CD14-positive monocyte (primary cell): Measurements from ENCODE around the gene CTNND2. TPM values are rescaled to one million over a fixed set of nuclear protein-coding genes. Genes with fewer than 3 reads are reported as not detected.

Source experiments
- DNase-seq, 3 donors: peaks; one replicate each; pipeline ENCODE4 v3.0.0-alpha.2; 2011 to 2022
- H2AFZ ChIP-seq: 2 replicates; pipeline ENCODE4 v1.6.0; 2012; ENCODE audit warnings: mild to moderate bottlenecking, low read depth, low read length, inconsistent platforms; ENCODE audit not compliant: insufficient read depth, poor library complexity, severe bottlenecking
- H3K27ac ChIP-seq, 2 donors: 1 replicate in 1 of 2; 2 replicates in 1 of 2; pipeline ENCODE4 v1.5.1; 2012 to 2013; ENCODE audit warnings: low read length in 2 of 2, control low read depth in 1 of 2, inconsistent platforms in 1 of 2, low read depth in 1 of 2, mild to moderate bottlenecking in 1 of 2
- H3K27me3 ChIP-seq, 2 donors: one replicate each; pipeline versions ENCODE4 v1.6.0 to v1.6.1; 2011 to 2013; ENCODE audit warnings: low read length in 2 of 2; ENCODE audit not compliant: control insufficient read depth in 2 of 2, insufficient read depth in 2 of 2
- H3K36me3 ChIP-seq, 2 donors: replicated peaks in 1 of 2; 1 replicate in 1 of 2; 2 replicates in 1 of 2; pipeline versions ENCODE4 v1.5.1 to v1.6.1; 2012 to 2013; ENCODE audit warnings: low read length in 2 of 2, control low read depth in 1 of 2, inconsistent platforms in 1 of 2, mild to moderate bottlenecking in 1 of 2; ENCODE audit not compliant: insufficient read depth in 2 of 2, control insufficient read depth in 1 of 2
- H3K4me1 ChIP-seq, 2 donors: 1 replicate in 1 of 2; 2 replicates in 1 of 2; pipeline versions ENCODE4 v1.5.1 to v1.6.1; 2012 to 2013; ENCODE audit warnings: low read length in 2 of 2, control low read depth in 1 of 2, inconsistent platforms in 1 of 2, mild to moderate bottlenecking in 1 of 2, moderate library complexity in 1 of 2; ENCODE audit not compliant: insufficient read depth in 2 of 2, control insufficient read depth in 1 of 2
- H3K4me2 ChIP-seq: replicated peaks from 2 replicates; pipeline ENCODE3; 2012; ENCODE audit warnings: low read length, moderate library complexity, mild to moderate bottlenecking; ENCODE audit not compliant: poor library complexity, severe bottlenecking; ENCODE audit errors: extremely low read depth
- H3K4me3 ChIP-seq, 3 experiments: fragments of 200-600 bp in 1 of 3; sonication (generic) in 1 of 3; replicated peaks in 1 of 3; 1 replicate in 2 of 3; 2 replicates in 1 of 3; pipeline ENCODE4 v1.5.1; 2011 to 2013; ENCODE audit warnings: low read length in 3 of 3, mild to moderate bottlenecking in 3 of 3, control low read depth in 2 of 3, low read depth in 2 of 3, inconsistent platforms in 1 of 3, moderate library complexity in 1 of 3
- H3K79me2 ChIP-seq: 2 replicates; pipeline ENCODE4 v1.6.0; 2012; ENCODE audit warnings: mild to moderate bottlenecking, control low read depth, inconsistent platforms, low read length, moderate library complexity; ENCODE audit not compliant: insufficient read depth
- H3K9ac ChIP-seq: 2 replicates; pipeline ENCODE4 v1.6.0; 2017; ENCODE audit warnings: low read length, mild to moderate bottlenecking; ENCODE audit not compliant: insufficient read depth, poor library complexity, severe bottlenecking
- H3K9me3 ChIP-seq, 2 donors: replicated peaks in 1 of 2; 1 replicate in 1 of 2; 2 replicates in 1 of 2; pipeline versions ENCODE4 v1.5.1 to v1.6.1; 2012 to 2013; ENCODE audit warnings: low read length in 2 of 2, control low read depth in 1 of 2; ENCODE audit not compliant: control insufficient read depth in 1 of 2, insufficient read depth in 1 of 2
- H4K20me1 ChIP-seq: 2 replicates; pipeline ENCODE4 v1.6.0; 2012; ENCODE audit warnings: mild to moderate bottlenecking, low read length, control low read depth, moderate library complexity; ENCODE audit not compliant: insufficient read depth
- H3K27ac Mint-ChIP-seq, 7 donors: one replicate each; pipeline ENCODE4 v1.8.0; 2020; ENCODE audit warnings: mild to moderate bottlenecking in 7 of 7, mixed read lengths in 7 of 7, moderate library complexity in 6 of 7, inconsistent platforms in 2 of 7
- H3K27me3 Mint-ChIP-seq, 3 donors: one replicate each; pipeline ENCODE4 v1.8.0; 2021 to 2022; ENCODE audit warnings: low read depth in 3 of 3, mild to moderate bottlenecking in 3 of 3, mixed read lengths in 3 of 3, moderate library complexity in 3 of 3, inconsistent platforms in 1 of 3
- H3K36me3 Mint-ChIP-seq, 2 donors: one replicate each; pipeline ENCODE4 v1.8.0; 2020; ENCODE audit warnings: mixed read lengths in 2 of 2, inconsistent platforms in 1 of 2, mild to moderate bottlenecking in 1 of 2
- H3K4me1 Mint-ChIP-seq: one replicate; pipeline ENCODE4 v1.8.0; 2020; ENCODE audit warnings: mild to moderate bottlenecking, mixed read lengths
- H3K4me3 Mint-ChIP-seq, 2 donors: one replicate each; pipeline ENCODE4 v1.8.0; 2020; ENCODE audit warnings: mild to moderate bottlenecking in 2 of 2, mixed read lengths in 2 of 2, moderate library complexity in 1 of 2
- H3K9me3 Mint-ChIP-seq, 7 donors: one replicate each; pipeline ENCODE4 v1.8.0; 2020 to 2022; ENCODE audit warnings: mixed read lengths in 7 of 7, mild to moderate bottlenecking in 6 of 7, moderate library complexity in 6 of 7, inconsistent platforms in 2 of 7
- CTCF ChIP-seq: fragments of 200-600 bp; IDR thresholded peaks from one replicate; pipeline ENCODE4 v1.8.0; 2022; ENCODE audit warnings: antibody characterized with exemption, mild to moderate bottlenecking
- WGBS: methylation state at CpG from one replicate; pipeline ENCODE4 v1.1.5; 2013; ENCODE audit warnings: missing lambda C conversion rate; ENCODE audit not compliant: insufficient coverage; 5-methylcytosine and 5-hydroxymethylcytosine counted together
- intact Hi-C, 2 donors: fragments of 100-400 bp; cut with micrococcal nuclease; formaldehyde crosslinking; loops; one replicate each; pipeline versions ENCODE4 v1.15.0 to v1.15.1; 2023
- polyA plus RNA-seq, 3 donors: library from polyadenylated mRNA; depleted of rRNA in 1 of 3; unstranded in 2 of 3; stranded (reverse) in 1 of 3; fragments of 300-500 nt in 2 of 3; fragments of >200 nt in 1 of 3; fragmentation: Illumina TruSeq in 2 of 3; gene quantifications; 1 replicate in 2 of 3; 2 replicates in 1 of 3; pipeline ENCODE4 v1.2.3, GENCODE V29; 2012 to 2021

The CTNND2 gene
- polyA plus RNA-seq, 3 donors: not detected

GRCh38 chr5:10936081-10936855 is 968.0 kb downstream of the CTNND2 start:
- H3K79me2 ChIP-seq: no peaks in the 10 kb centered on the region

GRCh38 chr5:10935536-10935935 is 968.7 kb downstream of the CTNND2 start:
- H3K27me3 ChIP-seq: no peaks in the 10 kb centered on the region
- no peak overlapping the region for H3K4me3 ChIP-seq
- no peaks in the 10 kb centered on the region for H3K36me3 ChIP-seq
- no peaks in the 10 kb centered on the region for H4K20me1 ChIP-seq
- intact Hi-C loops: no loop called here
- H3K9me3 ChIP-seq: no peaks in the 10 kb centered on the region
- Mint-ChIP-seq H3K27me3 (peaks cover 0 to 6% (median 4%) of the 10 kb centered on the region in 3 donors), H3K4me3 (no peak overlapping the region), H3K9me3 (peaks cover 0 to 1% (median 0%) of the 10 kb centered on the region in 7 donors), H3K27ac (no peak overlapping the region), H3K36me3 (no peaks in the 10 kb centered on the region), H3K4me1 (peaks cover 3% of the 10 kb centered on the region)
- no peaks in the 10 kb centered on the region for H3K79me2 ChIP-seq
- no peak for DNase-seq
- H3K9ac ChIP-seq: no peak overlapping the region
- TF ChIP-seq CTCF: no peak
- no peak overlapping the region for H3K27ac ChIP-seq
- H3K4me2 ChIP-seq: no peak overlapping the region
- H3K4me1 ChIP-seq: no peaks in the 10 kb centered on the region
- H2AFZ ChIP-seq: no peak overlapping the region

More at GRCh38 chr5:10936081-10936855, 968.0 kb downstream of the CTNND2 start:
- no peak for DNase-seq
- H3K27me3 ChIP-seq: no peaks in the 10 kb centered on the region
- H3K27ac ChIP-seq: no peak overlapping the region
- 100% methylated on average over 10 of the region's 14 CpGs for WGBS
- no peak overlapping the region for H3K4me3 ChIP-seq
- Mint-ChIP-seq H3K4me3 (no peak overlapping the region), H3K4me1 (peaks cover 3% of the 10 kb centered on the region), H3K9me3 (peaks cover 0 to 4% (median 0%) of the 10 kb centered on the region in 7 donors), H3K27ac (no peak overlapping the region), H3K27me3 (peaks cover 0 to 6% (median 4%) of the 10 kb centered on the region in 3 donors), H3K36me3 (no peaks in the 10 kb centered on the region)
- no peaks in the 10 kb centered on the region for H3K36me3 ChIP-seq
- no peak overlapping the region for H3K4me2 ChIP-seq
- intact Hi-C loops: no loop called here
- H3K9ac ChIP-seq: no peak overlapping the region
- H3K9me3 ChIP-seq: no peaks in the 10 kb centered on the region
- H3K4me1 ChIP-seq: no peaks in the 10 kb centered on the region
- H2AFZ ChIP-seq: no peak overlapping the region
- no peak for TF ChIP-seq CTCF
- H4K20me1 ChIP-seq: no peaks in the 10 kb centered on the region
